HepG2 (cell line): ENCODE measurements around the gene INPP4B. TPM values are rescaled to one million over a fixed set of nuclear protein-coding genes. Genes with fewer than 3 reads are reported as not detected.

Experiments used
- ATAC-seq: fragments of 200-7000 bp; cut with Tn5 transposase; 3 replicates; pipeline ENCODE4 v1.9.1; 2020; ENCODE audit warnings: mild to moderate bottlenecking, moderate library complexity
- BruUV-seq: library from RNA; stranded (reverse); fragments of 400-500 nt; replicated peaks from 2 replicates; lab custom pipeline; 2021; lab: Mats Ljungman, UMichigan
- CTCF ChIA-PET: fragments of 300-600 bp; formaldehyde crosslinking; extraction: SDS; loops from one replicate; lab custom pipeline; 2021; ENCODE audit warnings: low total read pairs, inconsistent platforms, low intra/inter-chr PET ratio; lab: Yijun Ruan, JAX
- POLR2A ChIA-PET: fragments of 350-600 bp; sonication (Branson Sonifier 250); formaldehyde crosslinking; loops from one replicate; lab custom pipeline; 2020; ENCODE audit warnings: antibody characterized with exemption, inconsistent platforms; lab: Yijun Ruan, JAX
- DNase-seq: peaks from one replicate; pipeline ENCODE4 v3.0.0-alpha.2; 2015; ENCODE audit warnings: low spot score
- FAIRE-seq: peaks from 3 replicates; lab custom pipeline; 2011; peaks lifted over from hg19 to GRCh38; lab: Jason Lieb, UNC
- H2AFZ ChIP-seq: one replicate; pipeline ENCODE4 v1.6.1; 2011; ENCODE audit warnings: low read length, inconsistent platforms
- H3K27ac ChIP-seq: fragments of 300-600 bp; 3 replicates; pipeline ENCODE4 v1.8.0; 2011; ENCODE audit warnings: mixed run types, mild to moderate bottlenecking, mixed read lengths, low read length, inconsistent platforms; ENCODE audit not compliant: insufficient read depth; ENCODE audit errors: extremely low read length
- H3K27me3 ChIP-seq, 2 experiments: fragments of 200-600 bp in 1 of 2; 2 replicates in 1 of 2; 3 replicates in 1 of 2; pipeline versions ENCODE4 v1.6.0 to v1.8.0; 2011; ENCODE audit warnings: low read length in 2 of 2, mild to moderate bottlenecking in 2 of 2, moderate library complexity in 2 of 2, inconsistent platforms in 1 of 2; ENCODE audit not compliant: insufficient read depth in 2 of 2, control insufficient read depth in 1 of 2
- H3K36me3 ChIP-seq, 2 experiments: fragments of 200-600 bp in 1 of 2; replicated peaks in 1 of 2; 2 replicates in 1 of 2; 3 replicates in 1 of 2; pipeline versions ENCODE4 v1.5.1 to v1.8.0; 2011; ENCODE audit warnings: low read length in 2 of 2, inconsistent platforms in 1 of 2; ENCODE audit not compliant: insufficient read depth in 2 of 2, control insufficient read depth in 1 of 2
- H3K4me1 ChIP-seq: 2 replicates; pipeline ENCODE4 v1.5.1; 2012; ENCODE audit warnings: low read length, inconsistent platforms; ENCODE audit not compliant: insufficient read depth
- H3K4me2 ChIP-seq: 2 replicates; pipeline ENCODE4 v1.6.0; 2011; ENCODE audit warnings: low read depth, low read length, inconsistent platforms
- H3K4me3 ChIP-seq, 3 experiments: fragments of 200-600 bp in 1 of 3; sonication (generic), shearing (Covaris generic) in 1 of 3; replicated peaks in 1 of 3; 2 replicates each; pipeline ENCODE4 v1.5.1; 2011 to 2016; ENCODE audit warnings: low read length in 3 of 3, inconsistent platforms in 2 of 3, low read depth in 2 of 3, mild to moderate bottlenecking in 2 of 3, control low read depth in 1 of 3, mixed read lengths in 1 of 3; ENCODE audit not compliant: insufficient read depth in 1 of 3
- H3K79me2 ChIP-seq: one replicate; pipeline ENCODE4 v1.6.1; 2011; ENCODE audit warnings: low read length, inconsistent platforms; ENCODE audit not compliant: insufficient read depth
- H3K9ac ChIP-seq: 2 replicates; pipeline ENCODE4 v1.6.0; 2011; ENCODE audit warnings: mild to moderate bottlenecking, low read depth, low read length, inconsistent platforms; ENCODE audit not compliant: insufficient read depth
- H3K9me3 ChIP-seq: 2 replicates; pipeline ENCODE4 v1.5.1; 2012; ENCODE audit warnings: mild to moderate bottlenecking, low read length
- H4K20me1 ChIP-seq: 2 replicates; pipeline ENCODE4 v1.6.0; 2011; ENCODE audit warnings: inconsistent platforms, mild to moderate bottlenecking, low read length, moderate library complexity; ENCODE audit not compliant: insufficient read depth
- ASH2L ChIP-seq: fragments of 300-600, 200-600 bp; sonication (generic); IDR thresholded peaks from 2 replicates; pipeline ENCODE4 v1.7.0; 2017; ENCODE audit warnings: low read depth, mild to moderate bottlenecking, moderate library complexity, mixed read lengths, low read length; ENCODE audit not compliant: insufficient read length
- BCL3 ChIP-seq: sonication (generic); formaldehyde crosslinking; IDR thresholded peaks from 2 replicates; pipeline ENCODE4 v1.5.1; 2020; ENCODE audit warnings: mild to moderate bottlenecking, missing genetic modification reagents, moderate library complexity
- CBX2 ChIP-seq, 2 experiments: fragments of 200-600 bp in 1 of 2; sonication (generic); formaldehyde crosslinking in 1 of 2; IDR thresholded peaks; 2 replicates each; pipeline versions ENCODE4 v1.7.0 to v1.8.1; 2018 to 2022; ENCODE audit warnings: low read depth in 2 of 2, low read length in 1 of 2, mild to moderate bottlenecking in 1 of 2, missing genetic modification reagents in 1 of 2
- HNRNPUL1 ChIP-seq: fragments of 200-400 bp; formaldehyde crosslinking; IDR thresholded peaks from 2 replicates; pipeline ENCODE4 v1.6.1; 2017; ENCODE audit warnings: low read depth, mild to moderate bottlenecking, low read length, moderate library complexity
- KLF12 ChIP-seq: sonication (generic); formaldehyde crosslinking; IDR thresholded peaks from 2 replicates; pipeline ENCODE4 v1.4.0; 2020; ENCODE audit warnings: missing genetic modification reagents, borderline replicate concordance
- MLX ChIP-seq: IDR thresholded peaks from 2 replicates; pipeline ENCODE4 v1.6.1; 2016
- NFE2 ChIP-seq: sonication (generic); formaldehyde crosslinking; IDR thresholded peaks from 2 replicates; pipeline ENCODE4 v1.4.0; 2020; ENCODE audit warnings: missing genetic modification reagents
- SCMH1 ChIP-seq: sonication (generic); formaldehyde crosslinking; IDR thresholded peaks from 2 replicates; pipeline ENCODE4 v1.9.0; 2021; ENCODE audit warnings: missing genetic modification reagents, mild to moderate bottlenecking, borderline replicate concordance
- ZFP82 ChIP-seq: sonication (generic); formaldehyde crosslinking; IDR thresholded peaks from 2 replicates; pipeline ENCODE4 v1.5.1; 2020; ENCODE audit warnings: mild to moderate bottlenecking, missing genetic modification reagents, borderline replicate concordance
- ZNF629 ChIP-seq: sonication (generic); formaldehyde crosslinking; conservative IDR thresholded peaks from 2 replicates; pipeline ENCODE4 v1.5.0; 2020; ENCODE audit warnings: missing genetic modification reagents
- ZNF674 ChIP-seq: sonication (generic); formaldehyde crosslinking; IDR thresholded peaks from 2 replicates; pipeline ENCODE4 v1.5.0; 2020; ENCODE audit warnings: low read depth, mild to moderate bottlenecking, missing genetic modification reagents
- ZNF747 ChIP-seq: sonication (generic); formaldehyde crosslinking; IDR thresholded peaks from 2 replicates; pipeline ENCODE4 v1.8.1; 2023; ENCODE audit warnings: missing genetic modification reagents, mild to moderate bottlenecking, borderline replicate concordance
- ZNF891 ChIP-seq: sonication (generic); formaldehyde crosslinking; IDR thresholded peaks from 2 replicates; pipeline ENCODE4 v1.5.0; 2020; ENCODE audit warnings: mild to moderate bottlenecking, missing genetic modification reagents
- ZSCAN5A ChIP-seq: sonication (generic); formaldehyde crosslinking; IDR thresholded peaks from 2 replicates; pipeline ENCODE4 v1.8.0; 2022; ENCODE audit warnings: mild to moderate bottlenecking, missing genetic modification reagents, borderline replicate concordance
- WGBS: methylation state at CpG from one replicate; pipeline ENCODE4 v1.1.6; 2017; ENCODE audit warnings: low lambda C conversion rate; 5-methylcytosine and 5-hydroxymethylcytosine counted together
- in situ Hi-C: cut with HindIII; loops from 2 replicates; pipeline ENCODE4 v1.10.0; 2017; ENCODE audit warnings: low pct_unique_long_range_greater_than_20kb; ENCODE audit not compliant: extremely low pct_ligation_motif_present
- intact Hi-C: fragments of 100-400 bp; cut with micrococcal nuclease; formaldehyde crosslinking; loops from one replicate; pipeline ENCODE4 v1.10.0; 2022; ENCODE audit not compliant: unreplicated experiment
- polyA plus RNA-seq, 8 experiments: library from polyadenylated mRNA; depleted of rRNA in 3 of 8; stranded (reverse) in 7 of 8; unstranded in 1 of 8; fragments of >200 nt; fragmentation: Illumina TruSeq in 4 of 8; extraction: Trizol in 4 of 8; gene quantifications; 2 replicates each; pipeline versions ENCODE4 v1.2.1 to v1.2.3, GENCODE V29; 2011 to 2016; ENCODE audit warnings: low read depth in 4 of 8, missing spikeins in 1 of 8, mixed read lengths in 1 of 8; ENCODE audit not compliant: insufficient read depth in 1 of 8
- total RNA-seq, 5 experiments: library from RNA; depleted of rRNA; stranded (reverse); fragments of >200 nt; fragmentation: Illumina TruSeq; extraction: Trizol; gene quantifications; 2 replicates each; pipeline ENCODE4 v1.2.3, GENCODE V29; 2016; ENCODE audit warnings: low read depth in 1 of 5

Gene INPP4B
- total and polyA plus RNA-seq, 2 of the 13 experiments (the other 11 are each of a cell fraction or from before 2014, with no cell fraction given), result not detected

- Histone ChIP-seq H3K36me3 (no peaks in the 10 kb centered on the region), H3K79me2 (no peaks in the 10 kb centered on the region), H3K27me3 (no peaks in the 10 kb centered on the region), H3K9ac (no peak overlapping the region), H3K4me2 (no peak overlapping the region), H3K4me3 (no peak overlapping the region), H4K20me1 (no peaks in the 10 kb centered on the region), H3K4me1 (no peaks in the 10 kb centered on the region), H2AFZ (no peak overlapping the region), H3K9me3 (no peaks in the 10 kb centered on the region), H3K27ac (no peak overlapping the region)
- DNase-seq (no peak), ATAC-seq (no peak), FAIRE-seq (no peak)
- in situ Hi-C loops (no loop called here), intact Hi-C loops (no loop called here)
- TF ChIP-seq ZFP82 (CRISPR knock-in tag) (no peak), MLX (no peak), SCMH1 (no peak), NFE2 (CRISPR knock-in tag) (no peak), ASH2L (no peak), ZSCAN5A (CRISPR knock-in tag) (no peak), ZNF629 (CRISPR knock-in tag) (no peak)
- POLR2A ChIA-PET, result no interaction called here
- WGBS, result 3% methylated on average over 2 of the region's 2 CpGs
- CTCF ChIA-PET, result no interaction called here
- no TSS peak for BruUV-seq
Measured at GRCh38 chr4:142112451-142112850, 733.6 kb downstream of the INPP4B start.

GRCh38 chr4:142110136-142110535, 736.0 kb downstream of the INPP4B start:
- Histone ChIP-seq H3K79me2 (no peaks in the 10 kb centered on the region), H3K36me3 (no peaks in the 10 kb centered on the region), H3K27ac (no peak overlapping the region), H3K4me1 (no peaks in the 10 kb centered on the region), H3K9me3 (no peaks in the 10 kb centered on the region), H3K4me3 (no peak overlapping the region), H2AFZ (no peak overlapping the region), H4K20me1 (no peaks in the 10 kb centered on the region), H3K27me3 (no peaks in the 10 kb centered on the region; a peak in 1 of 5 replicates), H3K4me2 (no peak overlapping the region), H3K9ac (no peak overlapping the region)
- ChIA-PET POLR2A (no interaction called here), CTCF (no interaction called here)
- in situ Hi-C loops, result no loop called here
- no TSS peak for BruUV-seq
- intact Hi-C loops, result no loop called here
- ATAC-seq, result no peak
- no peak for DNase-seq
- FAIRE-seq, result no peak
- TF ChIP-seq BCL3, result no peak
- no peak for TF ChIP-seq ZNF891 (CRISPR knock-in tag)
- TF ChIP-seq KLF12 (CRISPR knock-in tag), result no peak
- TF ChIP-seq CBX2 (IDR thresholded peaks at IDR 0.05; ENCODE audit: low read depth, low read length), result no peak
- TF ChIP-seq CBX2 (CRISPR knock-in tag; IDR thresholded peaks at IDR 0.05; ENCODE audit: low read depth), result no peak
- TF ChIP-seq ZNF747 (CRISPR knock-in tag), result no peak
- TF ChIP-seq ZNF674, result no peak
- no peak for TF ChIP-seq HNRNPUL1
